Mucosa of descending colon (tissue), 3 donors: ENCODE measurements around the gene PXN. TPM values are rescaled to one million over a fixed set of nuclear protein-coding genes. Genes with fewer than 3 reads are reported as not detected.
"Not testable (repeated sequence)": the region's sequence is repeated elsewhere in the genome, so short reads cannot be mapped to it uniquely, and the experiment has no call there.

Source experiments
- ATAC-seq: fragments of 200-7000 bp; cut with Tn5 transposase; one replicate; pipeline ENCODE4 v1.9.1; 2020; ENCODE audit warnings: mild to moderate bottlenecking, moderate library complexity
- DNase-seq, 3 donors: peaks; one replicate each; pipeline ENCODE4 v3.0.0-alpha.2; 2020
- H3K36me3 ChIP-seq: fragments of 200-600 bp; one replicate; pipeline ENCODE4 v1.8.0; 2021; ENCODE audit warnings: low read depth, mild to moderate bottlenecking
- H3K4me1 ChIP-seq: fragments of 200-600 bp; one replicate; pipeline ENCODE4 v1.8.0; 2021; ENCODE audit warnings: low read depth, mild to moderate bottlenecking
- H3K4me3 ChIP-seq: fragments of 200-600 bp; one replicate; pipeline ENCODE4 v1.8.0; 2021; ENCODE audit warnings: mild to moderate bottlenecking
- H3K9me3 ChIP-seq: fragments of 200-600 bp; one replicate; pipeline ENCODE4 v1.8.0; 2021; ENCODE audit warnings: mild to moderate bottlenecking
- intact Hi-C, 2 donors: fragments of 100-400 bp; cut with DNase I in 1 of 2; cut with micrococcal nuclease in 1 of 2; formaldehyde crosslinking; loops; one replicate each; pipeline versions ENCODE4 v1.11.0 to v1.11.1; 2022; cut with DNase I, micrococcal nuclease
- total RNA-seq, 3 donors: library from RNA; stranded (reverse); fragmentation: NEBNext Ultra II Directional in 2 of 3; extraction: Animal tissue kit (Norgen Biotek cat#: 25700) in 2 of 3; gene quantifications; one replicate each; pipeline versions ENCODE4 v1.2.1 to v1.2.4, GENCODE V29; 2021 to 2023
- TF ChIP-seq, protein P1 (sequence below): fragments of 200-600 bp; IDR thresholded peaks from one replicate; pipeline ENCODE4 v1.8.0; 2022; ENCODE audit warnings: antibody characterized with exemption, mild to moderate bottlenecking
- donor health status: DM: no; HTN: no; CAD: no; lungs with moderate emphysema.
- donor health status: DM: no; HTN: no; CAD: no.
- donor health status: DM: no; HTN: yes; CAD: no.

PXN gene
- total RNA-seq, 3 donors from 2014 or later, result 117 to 167 (median 146) TPM

GRCh38 chr12:120252071-120252906, 13.2 kb downstream of the PXN start:
- peaks cover 12% of the 10 kb centered on the region for H3K4me1 ChIP-seq
- H3K9me3 ChIP-seq, result no peaks in the 10 kb centered on the region
- DNase-seq, result peak in 1 of 3 donors; percentile 58
- TF ChIP-seq, protein P1, sequence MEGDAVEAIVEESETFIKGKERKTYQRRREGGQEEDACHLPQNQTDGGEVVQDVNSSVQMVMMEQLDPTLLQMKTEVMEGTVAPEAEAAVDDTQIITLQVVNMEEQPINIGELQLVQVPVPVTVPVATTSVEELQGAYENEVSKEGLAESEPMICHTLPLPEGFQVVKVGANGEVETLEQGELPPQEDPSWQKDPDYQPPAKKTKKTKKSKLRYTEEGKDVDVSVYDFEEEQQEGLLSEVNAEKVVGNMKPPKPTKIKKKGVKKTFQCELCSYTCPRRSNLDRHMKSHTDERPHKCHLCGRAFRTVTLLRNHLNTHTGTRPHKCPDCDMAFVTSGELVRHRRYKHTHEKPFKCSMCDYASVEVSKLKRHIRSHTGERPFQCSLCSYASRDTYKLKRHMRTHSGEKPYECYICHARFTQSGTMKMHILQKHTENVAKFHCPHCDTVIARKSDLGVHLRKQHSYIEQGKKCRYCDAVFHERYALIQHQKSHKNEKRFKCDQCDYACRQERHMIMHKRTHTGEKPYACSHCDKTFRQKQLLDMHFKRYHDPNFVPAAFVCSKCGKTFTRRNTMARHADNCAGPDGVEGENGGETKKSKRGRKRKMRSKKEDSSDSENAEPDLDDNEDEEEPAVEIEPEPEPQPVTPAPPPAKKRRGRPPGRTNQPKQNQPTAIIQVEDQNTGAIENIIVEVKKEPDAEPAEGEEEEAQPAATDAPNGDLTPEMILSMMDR, result no peak
- H3K36me3 ChIP-seq, result no peaks in the 10 kb centered on the region
- H3K4me3 ChIP-seq, result no peak overlapping the region
- peak; percentile 78 for ATAC-seq
- intact Hi-C loops, result no loop called here

DNA sequence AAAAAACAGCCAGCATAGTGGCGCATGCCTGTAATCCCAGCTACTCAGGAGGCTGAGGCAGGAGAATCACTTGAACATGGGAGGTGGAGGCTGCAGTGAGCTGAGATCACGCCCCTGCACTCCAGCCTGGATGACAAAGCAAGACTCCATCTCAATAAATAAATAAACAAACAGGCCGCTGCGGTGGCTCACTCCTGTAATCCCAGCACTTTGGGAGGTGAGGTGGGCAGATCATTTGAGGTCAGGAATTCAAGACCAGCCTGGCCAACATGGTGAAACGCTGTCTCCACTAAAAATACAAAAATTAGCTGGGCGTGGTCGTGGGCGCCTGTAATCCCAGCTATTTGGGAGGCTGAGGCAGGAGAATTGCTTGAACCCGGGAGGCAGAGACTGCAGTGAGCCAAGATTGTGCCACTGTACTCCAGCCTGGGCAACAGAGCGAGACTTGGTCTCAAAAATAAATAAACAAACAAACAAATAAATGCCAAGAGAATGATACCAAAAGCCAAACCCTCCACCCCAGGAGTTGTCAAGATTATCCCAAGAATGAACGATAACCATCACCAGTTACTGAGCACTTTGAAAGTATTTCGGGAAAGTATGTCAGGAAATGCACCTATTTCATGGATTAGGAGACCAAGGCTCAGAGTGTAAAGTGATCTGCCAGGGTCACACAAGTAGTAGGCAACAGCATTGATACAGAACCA, 14.0 kb downstream of the PXN start:
- ATAC-seq, DNase-seq, H3K4me1 ChIP-seq, H3K9me3 ChIP-seq, intact Hi-C loops, H3K4me3 ChIP-seq, H3K36me3 ChIP-seq: not testable (repeated sequence)

GRCh38 chr12:120249875-120250795, 15.4 kb downstream of the PXN start:
- Histone ChIP-seq H3K36me3 (no peaks in the 10 kb centered on the region), H3K4me1 (peaks cover 8% of the 10 kb centered on the region), H3K9me3 (no peaks in the 10 kb centered on the region), H3K4me3 (no peak overlapping the region)
- intact Hi-C loops, result no loop called here
- TF ChIP-seq, protein P1, result no peak
- ATAC-seq (peak; percentile 44), DNase-seq (peak in 2 of 3 donors; percentile 46 to 65)

- Histone ChIP-seq H3K4me3 (no peak overlapping the region), H3K4me1 (peaks cover 8% of the 10 kb centered on the region)
- TF ChIP-seq, protein P1, result no peak
These were observed 16.2 kb downstream of the PXN start for GRCh38 chr12:120249266-120249874.

GRCh38 chr12:120247621-120248030, 17.9 kb downstream of the PXN start:
- TF ChIP-seq, protein P1, result no peak
- DNase-seq, result no peak
- no peaks in the 10 kb centered on the region for H3K36me3 ChIP-seq
- no peak overlapping the region for H3K4me3 ChIP-seq
- H3K9me3 ChIP-seq, result no peaks in the 10 kb centered on the region
- H3K4me1 ChIP-seq, result peaks cover 15% of the 10 kb centered on the region
- ATAC-seq, result no peak
- intact Hi-C loops, result no loop called here

More at GRCh38 chr12:120249266-120249874, 16.2 kb downstream of the PXN start:
- Histone ChIP-seq H3K9me3 (no peaks in the 10 kb centered on the region), H3K36me3 (no peaks in the 10 kb centered on the region)
- intact Hi-C loops, result no loop called here
- ATAC-seq (no peak), DNase-seq (no peak)
